Adrenal gland (tissue), 12 donors: ENCODE measurements around the gene TFF1. TPM values are rescaled to one million over a fixed set of nuclear protein-coding genes. Genes with fewer than 3 reads are reported as not detected.

Experiments
- DNase-seq, 7 donors: peaks; one replicate each; pipeline ENCODE4 v3.0.0-alpha.2; 2019 to 2020
- H3K27ac ChIP-seq, 5 donors: fragments of 200-600 bp; sonication (generic) in 4 of 5; 1 replicate in 3 of 5; 2 replicates in 2 of 5; pipeline versions ENCODE4 v1.5.1 to v1.8.0; 2016 to 2020; ENCODE audit warnings: mild to moderate bottlenecking in 1 of 5
- H3K27me3 ChIP-seq: fragments of 200-600 bp; 2 replicates; pipeline ENCODE4 v1.8.0; 2021
- H3K36me3 ChIP-seq, 2 donors: fragments of 200-600 bp; replicated peaks in 1 of 2; 1 replicate in 1 of 2; 2 replicates in 1 of 2; pipeline versions ENCODE4 v1.5.1 to v1.8.0; 2018 to 2022
- H3K4me1 ChIP-seq, 2 donors: fragments of 200-600 bp; replicated peaks in 1 of 2; 1 replicate in 1 of 2; 2 replicates in 1 of 2; pipeline versions ENCODE4 v1.5.1 to v1.8.0; 2018 to 2021
- H3K4me3 ChIP-seq, 4 donors: fragments of 200-600 bp; sonication (generic) in 3 of 4; one replicate each; pipeline ENCODE4 v1.5.1; 2016 to 2018
- H3K9me3 ChIP-seq, 3 donors: fragments of 200-600 bp; sonication (generic) in 1 of 3; replicated peaks in 1 of 3; 1 replicate in 2 of 3; 2 replicates in 1 of 3; pipeline versions ENCODE4 v1.5.1 to v1.8.0; 2016 to 2021
- CTCF ChIP-seq, 6 experiments: fragments of 450-650 bp in 4 of 6; fragments of 200-600 bp in 2 of 6; sonication (generic) in 1 of 6; IDR thresholded peaks; 1 replicate in 5 of 6; 2 replicates in 1 of 6; pipeline versions ENCODE4 v1.5.1 to v1.8.0; 2016 to 2021; ENCODE audit warnings: antibody characterized with exemption in 6 of 6, mild to moderate bottlenecking in 2 of 6, moderate library complexity in 1 of 6
- POLR2A ChIP-seq, 2 donors: fragments of 450-650 bp; IDR thresholded peaks; one replicate each; pipeline ENCODE4 v1.6.1; 2017; ENCODE audit warnings: antibody characterized with exemption in 2 of 2, mild to moderate bottlenecking in 2 of 2, moderate library complexity in 1 of 2
- WGBS, 4 donors: extraction: QIAGEN DNeasy Blood & Tissue Kit in 2 of 4; methylation state at CpG; one replicate each; pipeline versions ENCODE4 v1.1.5 to v1.1.7; 2013 to 2017; 5-methylcytosine and 5-hydroxymethylcytosine counted together
- intact Hi-C, 2 donors: fragments of 100-400 bp; cut with DNase I; formaldehyde crosslinking; loops; one replicate each; pipeline versions ENCODE4 v1.14.1 to v1.15.0; 2022 to 2023
- polyA plus RNA-seq, 3 donors: library from polyadenylated mRNA; stranded (reverse); fragments of 200-250 nt in 2 of 3; fragments of 350-450 nt in 1 of 3; fragmentation: Illumina TruSeq in 1 of 3; extraction: RNeasy Lipid Tissue Mini Kit (QIAGEN cat#74804) in 1 of 3; gene quantifications; one replicate each; pipeline ENCODE4 v1.2.3, GENCODE V29; 2013 to 2014
- total RNA-seq, 9 donors: library from RNA; depleted of rRNA in 4 of 9; stranded (reverse); fragments of >200 nt in 4 of 9; fragments of 120-200 nt in 1 of 9; fragmentation: NEBNext Ultra II Directional in 1 of 9; extraction: Animal tissue kit (Norgen Biotek cat#: 25700) in 1 of 9; gene quantifications; one replicate each; pipeline versions ENCODE4 v1.1.0 to v1.2.4, GENCODE V29; 2013 to 2023
- donor health status: healthy with polysubstance abuse.
- donor health status: Bipolar disorder and iron deficiency.
- donor health status: DM: yes; HTN: yes; CAD: no.
- donor health status: DM: no; HTN: no; CAD: no.
- donor health status: DM: no; HTN: no; CAD: no.
- donor health status: DM: yes; HTN: yes; CAD: no.

Gene TFF1
- total and polyA plus RNA-seq, 12 donors = 0.39 to 1.5 (median 0.72) TPM; not detected in 9

DNA sequence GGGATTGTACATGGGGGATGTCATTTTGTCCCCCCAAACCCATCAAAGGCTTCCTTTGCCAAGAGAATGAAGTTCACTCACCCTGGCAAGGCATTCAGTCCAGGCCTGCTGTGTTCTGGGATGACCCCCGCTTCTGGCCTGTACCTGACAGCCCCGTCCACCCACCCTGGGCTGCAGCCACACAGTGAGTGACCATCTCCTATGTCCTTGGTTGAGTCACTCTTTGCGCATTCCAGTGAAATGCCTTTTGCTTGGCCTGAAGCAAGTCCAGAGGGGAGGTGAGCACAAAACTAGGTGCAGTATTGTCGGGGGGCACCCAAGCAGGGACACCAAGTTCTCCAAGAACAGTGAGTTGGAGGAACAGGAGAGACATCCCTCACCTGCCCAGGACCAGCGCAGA lies 19.3 kb upstream of the TFF1 start:
- intact Hi-C loops = no loop called here
- H3K9me3 ChIP-seq = no peaks in the 10 kb centered on the region
- H3K27me3 ChIP-seq = peaks cover 2% of the 10 kb centered on the region
- H3K36me3 ChIP-seq = no peaks in the 10 kb centered on the region
- H3K27ac ChIP-seq = no peak overlapping the region
- no peak for DNase-seq
- no peak overlapping the region for H3K4me3 ChIP-seq
- 74 to 84% (median 81%) methylated on average over 5 of the region's 5 CpGs for WGBS, 4 donors
- TF ChIP-seq CTCF (IDR thresholded peaks at IDR 0.05) (no peak), POLR2A (IDR thresholded peaks at IDR 0.05) (no peak)
- no peaks in the 10 kb centered on the region for H3K4me1 ChIP-seq

- Histone ChIP-seq H3K27ac (no peak overlapping the region), H3K4me1 (no peaks in the 10 kb centered on the region), H3K4me3 (no peak overlapping the region), H3K36me3 (no peaks in the 10 kb centered on the region), H3K9me3 (no peaks in the 10 kb centered on the region), H3K27me3 (peaks cover 2% of the 10 kb centered on the region)
- DNase-seq = no peak
- WGBS, 4 donors = 77 to 91% (median 81%) methylated on average over 2 of the region's 2 CpGs
- intact Hi-C loops = no loop called here
- TF ChIP-seq POLR2A (IDR thresholded peaks at IDR 0.05) (no peak), CTCF (IDR thresholded peaks at IDR 0.05) (no peak)
Observed at GRCh38 chr21:42384989-42385388, 18.7 kb upstream of the TFF1 start.

DNA sequence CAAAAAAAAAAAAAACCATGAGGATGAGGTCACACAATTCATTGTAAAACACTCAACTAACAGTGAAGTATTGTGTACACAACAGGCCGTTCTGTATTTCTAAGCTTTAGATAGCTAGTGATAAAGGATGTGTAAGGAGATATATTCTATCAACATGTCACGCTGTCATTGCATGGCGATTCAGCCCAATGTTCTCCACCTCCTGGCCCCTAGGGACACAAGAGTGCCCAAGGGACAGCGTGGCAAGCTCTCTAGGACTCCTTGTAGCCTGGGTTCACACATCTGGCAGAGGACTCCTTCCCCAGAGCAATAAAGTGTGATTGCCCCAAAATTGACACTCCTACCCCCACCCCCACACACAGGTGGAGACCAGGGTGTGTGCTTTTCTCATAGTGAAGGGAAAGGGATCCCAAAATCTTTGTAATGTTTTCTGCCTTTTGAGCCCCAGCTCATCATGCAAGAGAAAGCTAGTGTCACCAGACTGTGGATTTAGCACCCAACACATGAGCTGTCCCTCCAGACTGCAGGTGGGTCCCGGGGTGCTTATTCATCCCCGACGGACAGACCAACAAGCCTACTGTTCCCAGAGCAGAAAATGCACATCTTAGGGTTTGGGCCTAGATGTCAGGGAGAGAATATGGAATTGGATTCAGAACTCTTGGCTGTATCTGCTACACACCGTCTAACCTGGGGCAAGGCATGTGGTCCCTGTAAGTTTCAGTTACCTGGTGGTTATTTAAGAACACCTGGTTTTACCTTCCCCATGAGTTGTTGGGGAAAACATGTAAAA lies 18.0 kb upstream of the TFF1 start:
- TF ChIP-seq CTCF (IDR thresholded peaks at IDR 0.05) = no peak
- TF ChIP-seq POLR2A (IDR thresholded peaks at IDR 0.05) = no peak
- DNase-seq = no peak
- Histone ChIP-seq H3K36me3 (no peaks in the 10 kb centered on the region), H3K4me1 (no peaks in the 10 kb centered on the region), H3K27me3 (peaks cover 2% of the 10 kb centered on the region), H3K27ac (no peak overlapping the region), H3K4me3 (no peak overlapping the region), H3K9me3 (no peaks in the 10 kb centered on the region)
- intact Hi-C loops = no loop called here
- WGBS, 4 donors = 78 to 87% (median 82%) methylated on average over 8 of the region's 8 CpGs

- Histone ChIP-seq H3K4me1 (no peaks in the 10 kb centered on the region), H3K27ac (no peak overlapping the region), H3K36me3 (no peaks in the 10 kb centered on the region), H3K9me3 (no peaks in the 10 kb centered on the region), H3K4me3 (no peak overlapping the region), H3K27me3 (peaks cover 2% of the 10 kb centered on the region)
- 60 to 90% (median 73%) methylated on average over 2 to 6 of the region's 6 CpGs for WGBS, 4 donors
- TF ChIP-seq CTCF (IDR thresholded peaks at IDR 0.05) = no peak
- no peak for TF ChIP-seq POLR2A (IDR thresholded peaks at IDR 0.05)
- no peak for DNase-seq
- intact Hi-C loops = no loop called here
Observed at GRCh38 chr21:42383331-42383730, 17.0 kb upstream of the TFF1 start.
